ENCODE measurements around the gene ASCC3. TPM values are rescaled to one million over a fixed set of nuclear protein-coding genes. Genes with fewer than 3 reads are reported as not detected.

Gene ASCC3
- total RNA-seq, 2 donors from 2014 or later, result 35.7 to 56.2 TPM

DNA sequence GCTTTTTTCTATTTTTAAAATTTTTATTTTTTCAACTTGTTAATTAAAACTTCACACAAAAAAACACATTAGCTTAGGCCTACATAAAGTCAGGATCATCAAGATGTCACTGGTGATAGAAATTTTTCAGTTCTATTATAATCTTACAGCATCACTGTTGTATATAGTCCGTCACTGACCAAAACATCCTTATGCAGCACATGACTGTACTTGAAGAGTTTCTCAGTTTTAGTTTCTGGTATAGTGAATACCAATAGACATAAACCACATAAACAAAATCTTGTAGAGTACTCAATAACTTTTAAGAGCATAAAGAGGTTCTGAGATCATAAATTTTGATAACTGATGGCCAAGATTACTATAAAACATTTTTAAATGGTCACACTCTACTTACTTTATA is 71.8 kb downstream of the ASCC3 start:
- Histone ChIP-seq H3K27ac (no peak overlapping the region), H3K4me1 (ENCODE audit: control insufficient read depth in 1 of 2, low read depth in 2 of 2) (no peaks in the 10 kb centered on the region), H3K4me3 (no peak overlapping the region), H3K27me3 (replicated peaks; ENCODE audit: insufficient read depth) (no peaks in the 10 kb centered on the region), H3K9me3 (no peaks in the 10 kb centered on the region), H3K36me3 (no peaks in the 10 kb centered on the region)
- TF ChIP-seq, protein P1, sequence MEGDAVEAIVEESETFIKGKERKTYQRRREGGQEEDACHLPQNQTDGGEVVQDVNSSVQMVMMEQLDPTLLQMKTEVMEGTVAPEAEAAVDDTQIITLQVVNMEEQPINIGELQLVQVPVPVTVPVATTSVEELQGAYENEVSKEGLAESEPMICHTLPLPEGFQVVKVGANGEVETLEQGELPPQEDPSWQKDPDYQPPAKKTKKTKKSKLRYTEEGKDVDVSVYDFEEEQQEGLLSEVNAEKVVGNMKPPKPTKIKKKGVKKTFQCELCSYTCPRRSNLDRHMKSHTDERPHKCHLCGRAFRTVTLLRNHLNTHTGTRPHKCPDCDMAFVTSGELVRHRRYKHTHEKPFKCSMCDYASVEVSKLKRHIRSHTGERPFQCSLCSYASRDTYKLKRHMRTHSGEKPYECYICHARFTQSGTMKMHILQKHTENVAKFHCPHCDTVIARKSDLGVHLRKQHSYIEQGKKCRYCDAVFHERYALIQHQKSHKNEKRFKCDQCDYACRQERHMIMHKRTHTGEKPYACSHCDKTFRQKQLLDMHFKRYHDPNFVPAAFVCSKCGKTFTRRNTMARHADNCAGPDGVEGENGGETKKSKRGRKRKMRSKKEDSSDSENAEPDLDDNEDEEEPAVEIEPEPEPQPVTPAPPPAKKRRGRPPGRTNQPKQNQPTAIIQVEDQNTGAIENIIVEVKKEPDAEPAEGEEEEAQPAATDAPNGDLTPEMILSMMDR (IDR thresholded peaks at IDR 0.05), result no peak
- ATAC-seq (ENCODE audit: insufficient number of reproducible peaks, low FRiP score, low read depth) (no peak), DNase-seq (ENCODE audit: low spot score) (no peak)

DNA sequence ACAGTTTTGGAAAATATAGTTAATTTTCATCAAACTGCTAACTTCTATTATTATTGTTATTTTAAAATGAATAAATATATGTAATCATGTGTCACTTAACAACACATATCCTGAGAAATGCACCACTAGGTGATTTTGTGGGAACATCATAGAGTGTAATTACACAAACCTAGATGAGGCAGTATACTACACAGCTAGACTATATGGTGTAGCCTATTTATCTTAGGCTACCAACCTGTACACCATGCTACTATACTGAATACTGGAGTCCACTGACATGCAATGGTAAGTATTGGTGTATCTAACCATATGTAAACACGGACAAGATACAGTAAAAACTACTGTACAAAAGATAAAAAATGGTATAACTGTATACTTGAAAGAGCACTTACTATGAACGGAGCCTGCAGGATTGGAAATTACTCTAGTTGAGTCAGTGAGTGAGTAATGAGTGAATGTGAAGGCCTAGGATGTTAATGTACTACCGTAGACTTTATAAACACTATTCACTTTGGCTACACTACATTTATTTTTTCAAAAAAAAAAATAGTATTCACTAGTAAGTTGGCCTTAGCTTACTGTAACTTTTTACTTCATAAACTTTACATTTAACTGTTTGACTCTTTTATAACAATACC is 72.4 kb downstream of the ASCC3 start:
- no peaks in the 10 kb centered on the region for H3K4me1 ChIP-seq (ENCODE audit: control insufficient read depth in 1 of 2, low read depth in 2 of 2)

DNA sequence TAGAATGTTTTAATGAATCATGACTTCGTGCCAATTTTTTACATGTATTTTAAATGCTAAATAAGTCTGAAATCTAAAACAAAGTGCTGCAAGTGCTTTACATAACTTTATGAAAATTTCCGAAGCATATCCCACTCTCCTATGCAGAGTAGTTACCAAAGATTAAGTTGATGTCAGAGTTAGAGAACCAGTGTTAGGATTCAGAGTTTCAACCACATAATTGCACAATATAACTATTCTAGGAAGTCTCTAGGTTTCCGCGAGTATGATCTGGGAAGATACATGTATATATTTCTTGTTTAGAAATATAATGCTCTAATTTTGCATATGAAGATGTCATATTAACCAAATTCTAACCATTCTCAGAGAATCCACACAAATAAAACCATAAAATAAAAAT is 74.8 kb downstream of the ASCC3 start:
- TF ChIP-seq, protein P1 (IDR thresholded peaks at IDR 0.05), result no peak
- DNase-seq (ENCODE audit: low spot score), result no peak
- Histone ChIP-seq H3K9me3 (no peaks in the 10 kb centered on the region), H3K36me3 (peaks cover 3% of the 10 kb centered on the region), H3K4me3 (no peak overlapping the region), H3K4me1 (ENCODE audit: control insufficient read depth in 1 of 2, low read depth in 2 of 2) (no peaks in the 10 kb centered on the region), H3K27me3 (replicated peaks; ENCODE audit: insufficient read depth) (no peaks in the 10 kb centered on the region), H3K27ac (no peak overlapping the region)
- ATAC-seq (ENCODE audit: insufficient number of reproducible peaks, low FRiP score, low read depth), result no peak

More for the DNA sequence above, 72.4 kb downstream of the ASCC3 start:
- ATAC-seq (ENCODE audit: insufficient number of reproducible peaks, low FRiP score, low read depth) (no peak), DNase-seq (ENCODE audit: low spot score) (no peak)
- no peak overlapping the region for H3K27ac ChIP-seq
- TF ChIP-seq, protein P1 (IDR thresholded peaks at IDR 0.05), result no peak
- no peak overlapping the region for H3K4me3 ChIP-seq
- H3K9me3 ChIP-seq, result no peaks in the 10 kb centered on the region
- no peaks in the 10 kb centered on the region for H3K36me3 ChIP-seq
- H3K27me3 ChIP-seq (replicated peaks; ENCODE audit: insufficient read depth), result no peaks in the 10 kb centered on the region

DNA sequence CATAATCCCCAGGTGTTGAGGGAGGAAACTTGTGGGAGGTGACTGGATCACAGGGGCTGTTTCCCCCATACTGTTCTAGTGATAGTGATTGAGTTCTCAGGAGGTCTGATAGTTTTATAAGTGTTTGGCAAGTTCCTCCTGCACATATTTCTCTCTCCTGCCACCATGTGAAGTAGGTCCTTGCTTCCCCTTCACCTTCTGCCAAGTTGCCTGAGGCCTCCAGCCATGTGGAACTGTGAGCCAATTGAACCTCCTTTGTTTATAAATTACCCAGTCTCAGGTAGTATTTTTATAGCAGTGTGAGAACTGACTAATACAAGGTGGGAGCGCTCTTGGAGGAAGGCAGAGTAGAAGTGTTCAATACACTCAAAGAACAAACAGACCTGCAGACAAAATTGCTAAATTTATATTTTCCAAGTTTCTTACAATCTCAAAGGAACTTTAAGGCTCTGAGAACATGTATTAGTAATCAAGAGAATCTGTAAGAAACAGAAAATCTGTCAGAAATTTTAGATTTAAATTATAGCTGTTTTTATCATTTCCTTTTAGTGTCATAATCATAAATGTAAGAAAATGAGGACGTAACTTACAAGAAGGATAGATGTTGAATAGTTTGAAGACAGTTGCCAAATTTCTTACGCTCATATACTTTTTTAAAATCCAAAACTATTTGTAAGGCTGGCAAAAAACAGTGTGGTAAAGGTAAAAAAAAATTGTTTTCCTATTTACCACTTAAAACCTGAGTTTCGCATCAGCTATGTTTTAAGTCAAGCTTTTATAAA is 77.7 kb downstream of the ASCC3 start:
- no peak overlapping the region for H3K4me3 ChIP-seq
- H3K36me3 ChIP-seq, result peaks cover 3% of the 10 kb centered on the region
- no peak for ATAC-seq (ENCODE audit: insufficient number of reproducible peaks, low FRiP score, low read depth)
- TF ChIP-seq, protein P1 (IDR thresholded peaks at IDR 0.05), result no peak
- no peaks in the 10 kb centered on the region for H3K9me3 ChIP-seq
- DNase-seq (ENCODE audit: low spot score), result no peak
- H3K4me1 ChIP-seq (ENCODE audit: control insufficient read depth in 1 of 2, low read depth in 2 of 2), result no peaks in the 10 kb centered on the region
- no peaks in the 10 kb centered on the region for H3K27me3 ChIP-seq (replicated peaks; ENCODE audit: insufficient read depth)
- H3K27ac ChIP-seq, result no peak overlapping the region

DNA sequence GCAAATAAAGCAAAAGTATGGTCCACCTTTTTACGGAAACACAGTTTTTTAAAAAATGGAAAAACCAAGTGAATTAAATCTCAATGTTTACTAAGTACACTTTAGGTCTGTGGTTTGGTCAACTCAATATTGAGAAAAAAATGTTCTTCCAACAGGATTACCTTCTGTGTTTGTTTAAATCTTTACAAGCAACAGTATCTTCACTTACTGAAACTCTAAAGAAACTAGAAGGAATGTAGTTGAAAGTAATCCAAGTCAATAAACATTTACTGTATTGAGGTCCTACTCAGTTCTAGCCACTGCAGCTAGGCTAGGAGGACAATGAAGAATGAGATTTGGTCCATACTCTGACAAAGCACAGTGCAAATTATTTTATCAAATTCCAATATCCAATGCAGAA is 80.1 kb downstream of the ASCC3 start:
- H3K27me3 ChIP-seq (replicated peaks; ENCODE audit: insufficient read depth), result no peaks in the 10 kb centered on the region
- H3K4me3 ChIP-seq, result no peak overlapping the region
- no peaks in the 10 kb centered on the region for H3K9me3 ChIP-seq
- no peak overlapping the region for H3K27ac ChIP-seq
- TF ChIP-seq, protein P1 (IDR thresholded peaks at IDR 0.05), result no peak
- no peak for DNase-seq (ENCODE audit: low spot score)
- peaks cover 3% of the 10 kb centered on the region for H3K36me3 ChIP-seq
- ATAC-seq (ENCODE audit: insufficient number of reproducible peaks, low FRiP score, low read depth), result no peak
- no peaks in the 10 kb centered on the region for H3K4me1 ChIP-seq (ENCODE audit: control insufficient read depth in 1 of 2, low read depth in 2 of 2)

Data from thoracic aorta (tissue), 2 donors.